Endothelial cell of umbilical vein (primary cell): ENCODE measurements around the gene P2RY13. TPM values are rescaled to one million over a fixed set of nuclear protein-coding genes. Genes with fewer than 3 reads are reported as not detected.
A peak's percentile ranks its signal among the peaks of the same experiment; 100 is the strongest.

Source experiments
- BruUV-seq: library from RNA; stranded (reverse); fragments of 400-500 nt; replicated peaks from 2 replicates; lab custom pipeline; 2021; lab: Mats Ljungman, UMichigan
- CTCF ChIA-PET: fragments of 300-600, 350-600 bp; sonication (Branson Sonifier 250); formaldehyde crosslinking; loops from one replicate; lab custom pipeline; 2021; ENCODE audit warnings: antibody characterized with exemption, inconsistent platforms; lab: Charles Lee
- POLR2A ChIA-PET: fragments of 300-600, 350-600 bp; sonication (Branson Sonifier 250); formaldehyde crosslinking; loops from one replicate; lab custom pipeline; 2021; ENCODE audit warnings: antibody characterized with exemption, inconsistent platforms; lab: Charles Lee
- DNase-seq: peaks from one replicate; pipeline ENCODE4 v3.0.0-alpha.2; 2011; ENCODE audit warnings: low read depth, low spot score
- FAIRE-seq: peaks from 2 replicates; lab custom pipeline; 2011; peaks lifted over from hg19 to GRCh38; lab: Jason Lieb, UNC
- H2AFZ ChIP-seq: 2 replicates; pipeline ENCODE4 v1.6.0; 2012; ENCODE audit warnings: low read depth, low read length, control low read depth, inconsistent platforms
- H3K27ac ChIP-seq: 2 replicates; pipeline ENCODE4 v1.5.1; 2011; ENCODE audit warnings: low read depth, mild to moderate bottlenecking, control low read depth, low read length, moderate library complexity; ENCODE audit not compliant: insufficient read depth
- H3K27me3 ChIP-seq, 2 experiments: 2 replicates each; pipeline versions ENCODE4 v1.6.0 to v1.6.1; 2011; ENCODE audit warnings: low read length in 2 of 2, mixed read lengths in 1 of 2; ENCODE audit not compliant: control insufficient read depth in 2 of 2, insufficient read depth in 2 of 2
- H3K36me3 ChIP-seq, 2 experiments: 2 replicates in 1 of 2; 3 replicates in 1 of 2; pipeline ENCODE4 v1.5.1; 2011; ENCODE audit warnings: low read length in 2 of 2, mild to moderate bottlenecking in 1 of 2, moderate library complexity in 1 of 2; ENCODE audit not compliant: control insufficient read depth in 2 of 2, insufficient read depth in 2 of 2; ENCODE audit errors: extremely low read depth in 1 of 2
- H3K4me1 ChIP-seq: 3 replicates; pipeline ENCODE4 v1.5.1; 2011; ENCODE audit warnings: mild to moderate bottlenecking, low read length; ENCODE audit not compliant: control insufficient read depth, insufficient read depth; ENCODE audit errors: extremely low read depth
- H3K4me2 ChIP-seq: 2 replicates; pipeline ENCODE4 v1.6.1; 2011; ENCODE audit warnings: low read length, control low read depth, mixed read lengths; ENCODE audit not compliant: insufficient read depth
- H3K4me3 ChIP-seq, 3 experiments: fragments of 200-600 bp in 1 of 3; sonication (generic), shearing (Covaris generic) in 1 of 3; replicated peaks in 1 of 3; 2 replicates each; pipeline ENCODE4 v1.5.1; 2011 to 2016; ENCODE audit warnings: control low read depth in 3 of 3, low read length in 3 of 3, mild to moderate bottlenecking in 2 of 3, inconsistent platforms in 1 of 3, low read depth in 1 of 3, moderate library complexity in 1 of 3; ENCODE audit not compliant: insufficient read depth in 1 of 3
- H3K79me2 ChIP-seq: 2 replicates; pipeline ENCODE4 v1.6.0; 2012; ENCODE audit warnings: low read length, inconsistent platforms; ENCODE audit not compliant: control insufficient read depth, insufficient read depth
- H3K9ac ChIP-seq: replicated peaks from 2 replicates; pipeline ENCODE3; 2011; ENCODE audit warnings: low read length, control low read depth; ENCODE audit not compliant: insufficient read depth; ENCODE audit errors: extremely low read depth
- H3K9me1 ChIP-seq: replicated peaks from 3 replicates; pipeline ENCODE4 v1.6.0; 2011; ENCODE audit warnings: mild to moderate bottlenecking, low read length; ENCODE audit not compliant: control insufficient read depth, insufficient read depth; ENCODE audit errors: extremely low read depth
- H3K9me3 ChIP-seq: replicated peaks from 2 replicates; pipeline ENCODE4 v1.5.1; 2012; ENCODE audit warnings: low read length, inconsistent platforms; ENCODE audit not compliant: control insufficient read depth, insufficient read depth
- H4K20me1 ChIP-seq: replicated peaks from 2 replicates; pipeline ENCODE3; 2011; ENCODE audit warnings: mild to moderate bottlenecking, low read length; ENCODE audit not compliant: control insufficient read depth, insufficient read depth; ENCODE audit errors: extremely low read depth
- CTCF ChIP-seq, 2 donors: IDR thresholded peaks; 1 replicate in 1 of 2; 2 replicates in 1 of 2; pipeline ENCODE4 v1.5.1; 2011; ENCODE audit warnings: low read length in 2 of 2, mild to moderate bottlenecking in 2 of 2, moderate library complexity in 2 of 2, control low read depth in 1 of 2, inconsistent platforms in 1 of 2, low read depth in 1 of 2; ENCODE audit not compliant: insufficient read depth in 1 of 2; ENCODE audit errors: extremely low read depth in 1 of 2
- EZH2 ChIP-seq: IDR thresholded peaks from 2 replicates; pipeline ENCODE4 v1.6.1; 2012; ENCODE audit warnings: borderline replicate concordance, low read depth, mild to moderate bottlenecking, moderate library complexity, low read length, inconsistent platforms; ENCODE audit not compliant: severe bottlenecking
- GATA2 ChIP-seq: IDR thresholded peaks from 2 replicates; pipeline ENCODE4 v1.7.0; 2011; ENCODE audit warnings: low read depth, mild to moderate bottlenecking, moderate library complexity, mixed read lengths, low read length; ENCODE audit not compliant: insufficient read length, insufficient read depth
- JUN ChIP-seq: IDR thresholded peaks from 2 replicates; pipeline ENCODE4 v1.6.1; 2011; ENCODE audit warnings: borderline replicate concordance, low read depth; ENCODE audit not compliant: insufficient read length, insufficient read depth
- MAX ChIP-seq: IDR thresholded peaks from 2 replicates; pipeline ENCODE4 v1.6.1; 2011; ENCODE audit not compliant: insufficient read depth, insufficient read length
- MYC ChIP-seq: IDR thresholded peaks from one replicate; pipeline ENCODE4 v1.6.1; 2011; ENCODE audit warnings: mild to moderate bottlenecking, low read depth, low read length
- POLR2A ChIP-seq: IDR thresholded peaks from 2 replicates; pipeline ENCODE4 v1.6.1; 2012; ENCODE audit warnings: low read depth, mild to moderate bottlenecking, control low read depth, low read length
- POLR2AphosphoS5 ChIP-seq: IDR thresholded peaks from 2 replicates; pipeline ENCODE4 v1.6.1; 2012; ENCODE audit warnings: low read depth, mild to moderate bottlenecking, control low read depth, low read length, moderate library complexity; ENCODE audit not compliant: insufficient read depth
- dilution Hi-C: fragments of 300-500 bp; cut with MboI; formaldehyde crosslinking; loops from one replicate; pipeline ENCODE4 v1.15.0; 2019; ENCODE audit warnings: low sequenced_read_pairs; ENCODE audit not compliant: extremely low pct_ligation_motif_present
- intact Hi-C: fragments of 100-400 bp; cut with micrococcal nuclease; formaldehyde crosslinking; loops from one replicate; pipeline ENCODE4 v1.10.0; 2022
- polyA plus RNA-seq, 4 experiments: library from polyadenylated mRNA; depleted of rRNA in 3 of 4; stranded (reverse) in 3 of 4; unstranded in 1 of 4; fragments of >200 nt; gene quantifications; 2 replicates each; pipeline versions ENCODE4 v1.2.1 to v1.2.3, GENCODE V29; 2011 to 2012; ENCODE audit warnings: missing spikeins in 1 of 4
- total RNA-seq: library from RNA; stranded (reverse); gene quantifications from 2 replicates; pipeline ENCODE4 v1.2.3, GENCODE V29; 2021

The P2RY13 gene
- total and polyA plus RNA-seq, 2 donors (not counting 3 experiments of a cell fraction or from before 2014, with no cell fraction given): not detected

DNA sequence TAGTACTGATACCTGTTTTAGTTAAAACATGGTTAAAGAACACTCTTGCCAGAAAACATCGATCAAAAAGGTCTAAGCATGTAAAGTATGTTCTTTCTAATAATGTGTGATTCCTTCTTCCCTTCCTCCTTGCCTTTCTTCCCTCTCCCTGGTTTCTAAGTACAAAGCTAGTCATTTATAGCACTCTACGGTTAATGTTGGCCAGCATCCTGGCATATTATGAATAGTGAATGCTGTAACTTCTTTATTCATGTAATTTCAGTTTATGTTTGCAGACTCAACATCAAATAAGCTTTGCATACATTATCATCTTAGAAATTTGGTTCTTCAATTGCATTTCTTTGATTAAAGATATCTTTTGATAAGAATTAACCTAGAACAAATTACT is 28.1 kb upstream of the P2RY13 start:
- Histone ChIP-seq H3K4me2 (no peak overlapping the region), H3K79me2 (no peaks in the 10 kb centered on the region), H4K20me1 (no peaks in the 10 kb centered on the region), H3K27ac (no peak overlapping the region), H3K4me1 (no peaks in the 10 kb centered on the region), H2AFZ (no peak overlapping the region), H3K9me3 (no peaks in the 10 kb centered on the region), H3K27me3 (no peaks in the 10 kb centered on the region), H3K36me3 (no peaks in the 10 kb centered on the region), H3K9ac (no peak overlapping the region), H3K9me1 (no peaks in the 10 kb centered on the region), H3K4me3 (no peak overlapping the region)
- no peak for TF ChIP-seq POLR2A
- no peak for TF ChIP-seq POLR2AphosphoS5
- no peak for TF ChIP-seq GATA2
- no peak for TF ChIP-seq EZH2
- CTCF ChIA-PET: interaction anchor here (0.6 to 1.3 kb wide), 5 partner anchors 8 to 1684 kb away, joined by 3 to 4 read pairs (median 4); no protein-coding TSS in a partner anchor
- FAIRE-seq (no peak), DNase-seq (no peak)
- dilution Hi-C loops: no loop called here
- POLR2A ChIA-PET: no interaction called here
- intact Hi-C loops: no loop called here
- no TSS peak for BruUV-seq

- FAIRE-seq (no peak), DNase-seq (peak; percentile 11)
- no peaks in the 10 kb centered on the region for H4K20me1 ChIP-seq
- H3K4me2 ChIP-seq: no peak overlapping the region
- no peaks in the 10 kb centered on the region for H3K79me2 ChIP-seq
- dilution Hi-C loops: no loop called here
- H3K36me3 ChIP-seq: no peaks in the 10 kb centered on the region
- intact Hi-C loops: no loop called here
- no peaks in the 10 kb centered on the region for H3K4me1 ChIP-seq
- no TSS peak for BruUV-seq
- TF ChIP-seq MYC: no peak
- TF ChIP-seq GATA2: peak; percentile 7
- TF ChIP-seq JUN: no peak
- no peak for TF ChIP-seq CTCF (IDR thresholded peaks at IDR 0.05; ENCODE audit: extremely low read depth in 1 of 2, insufficient read depth in 1 of 2, low read depth in 1 of 2, low read length in 2 of 2)
- no peak for TF ChIP-seq MAX
- ChIA-PET CTCF (interaction anchor here (0.9 kb wide), 1 partner anchor 13 kb away, joined by 4 read pairs; no protein-coding TSS in a partner anchor), POLR2A (no interaction called here)
- H3K9me1 ChIP-seq: no peaks in the 10 kb centered on the region
- H3K9me3 ChIP-seq: no peaks in the 10 kb centered on the region
- no peak overlapping the region for H2AFZ ChIP-seq
- H3K27me3 ChIP-seq: no peaks in the 10 kb centered on the region
- no peak overlapping the region for H3K4me3 ChIP-seq
- H3K27ac ChIP-seq: no peak overlapping the region
- no peak overlapping the region for H3K9ac ChIP-seq
Observed at GRCh38 chr3:151356794-151357462, 27.6 kb upstream of the P2RY13 start.
